Vagina (tissue), 2 donors: ENCODE data around the gene PTPRN2.

Experiments
- CTCF ChIP-seq, 3 experiments: fragments of 450-650 bp in 2 of 3; fragments of 200-600 bp in 1 of 3; sonication (generic) in 1 of 3; IDR thresholded peaks; one replicate each; pipeline ENCODE4 v1.5.1; 2017 to 2019; ENCODE audit warnings: antibody characterized with exemption in 3 of 3, mild to moderate bottlenecking in 2 of 3, moderate library complexity in 2 of 3
- POLR2A ChIP-seq, 2 donors: fragments of 450-650 bp; IDR thresholded peaks; one replicate each; pipeline ENCODE4 v1.6.1; 2017; ENCODE audit warnings: antibody characterized with exemption in 2 of 2, mild to moderate bottlenecking in 2 of 2, moderate library complexity in 2 of 2
- POLR2AphosphoS5 ChIP-seq, 2 donors: sonication (generic); formaldehyde crosslinking; IDR thresholded peaks; one replicate each; pipeline ENCODE4 v1.9.0; 2017; ENCODE audit warnings: antibody characterized with exemption in 2 of 2, mild to moderate bottlenecking in 2 of 2, low read depth in 1 of 2; ENCODE audit not compliant: insufficient read depth in 1 of 2

DNA sequence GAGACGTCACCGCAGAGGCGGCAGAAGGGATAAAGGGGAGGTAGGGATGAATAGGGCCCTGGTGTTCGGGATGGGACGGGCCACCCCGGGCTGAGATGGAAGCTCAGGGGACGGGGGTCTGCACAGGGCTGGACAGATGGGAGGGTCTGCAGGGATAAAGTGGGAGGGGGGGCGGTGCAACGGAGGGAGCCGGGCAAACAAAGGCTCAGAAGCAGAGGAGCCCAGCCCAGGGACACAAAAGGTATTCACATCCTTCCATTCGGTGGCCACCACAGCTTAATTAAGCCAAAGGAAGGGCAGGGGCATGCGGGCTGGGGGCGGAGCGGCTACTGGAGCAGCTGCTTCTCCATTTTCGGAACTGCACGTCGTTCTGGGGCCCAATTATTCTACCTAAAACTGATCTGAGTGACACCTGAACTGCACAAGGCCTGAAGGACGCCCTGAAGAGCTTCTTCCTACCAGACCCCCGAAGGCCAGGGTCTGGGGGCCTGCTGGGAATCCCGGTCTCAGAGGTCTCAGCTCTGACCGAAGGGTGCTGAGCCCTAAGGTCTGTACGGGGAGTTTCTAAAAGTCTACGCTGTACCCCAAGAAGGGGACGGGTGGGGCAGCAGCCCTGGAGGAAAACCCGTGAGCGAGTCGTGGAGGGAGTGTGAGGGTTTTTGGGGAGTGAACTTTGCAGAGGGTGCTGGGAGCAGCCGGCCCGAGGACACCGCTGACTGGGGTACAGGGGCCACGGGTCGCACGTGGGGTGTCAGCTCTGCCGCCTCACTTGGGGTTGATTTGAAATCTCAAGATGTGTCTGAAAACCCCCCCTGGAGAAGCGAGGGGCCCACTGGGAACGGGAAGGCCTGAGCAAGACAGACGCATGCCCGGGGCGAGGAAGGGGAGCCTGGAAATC, 916.0 kb downstream of the PTPRN2 start:
- TF ChIP-seq CTCF (IDR thresholded peaks at IDR 0.05) (no peak), POLR2AphosphoS5 (IDR thresholded peaks at IDR 0.05; ENCODE audit: insufficient read depth in 1 of 2, low read depth in 1 of 2) (no peak), POLR2A (IDR thresholded peaks at IDR 0.05) (no peak)
